Measurements from ENCODE around the gene PKD1L1.
"Not testable (repeated sequence)": the region's sequence is repeated elsewhere in the genome, so short reads cannot be mapped to it uniquely, and the experiment has no call there.

The PKD1L1 gene

GRCh38 chr7:47937065-47937687, 11.1 kb downstream of the PKD1L1 start:
- DNase-seq (ENCODE audit: low spot score), result no peak

GRCh38 chr7:47936323-47936722, 11.9 kb downstream of the PKD1L1 start:
- no peak for DNase-seq (ENCODE audit: low spot score)

DNA sequence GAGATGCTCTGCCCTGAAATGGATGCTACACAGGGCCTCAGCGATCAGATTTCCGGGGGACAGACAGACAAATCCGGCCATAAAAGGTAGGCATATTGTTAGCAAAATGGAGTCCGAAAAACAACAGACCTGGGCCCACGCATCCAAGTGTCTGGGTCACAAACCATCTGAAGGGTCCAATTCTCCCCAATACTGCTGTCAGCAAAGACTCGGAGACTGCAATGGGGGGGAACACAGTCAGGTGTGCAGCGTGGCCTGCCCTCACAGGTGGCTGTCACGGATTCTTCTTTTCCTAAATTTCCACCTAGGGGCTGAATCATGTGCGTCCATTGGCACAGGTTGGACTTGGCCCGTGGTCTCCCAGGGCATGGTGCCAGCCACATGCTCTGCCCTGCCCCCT, 12.9 kb downstream of the PKD1L1 start:
- DNase-seq (ENCODE audit: low spot score), result no peak

DNA sequence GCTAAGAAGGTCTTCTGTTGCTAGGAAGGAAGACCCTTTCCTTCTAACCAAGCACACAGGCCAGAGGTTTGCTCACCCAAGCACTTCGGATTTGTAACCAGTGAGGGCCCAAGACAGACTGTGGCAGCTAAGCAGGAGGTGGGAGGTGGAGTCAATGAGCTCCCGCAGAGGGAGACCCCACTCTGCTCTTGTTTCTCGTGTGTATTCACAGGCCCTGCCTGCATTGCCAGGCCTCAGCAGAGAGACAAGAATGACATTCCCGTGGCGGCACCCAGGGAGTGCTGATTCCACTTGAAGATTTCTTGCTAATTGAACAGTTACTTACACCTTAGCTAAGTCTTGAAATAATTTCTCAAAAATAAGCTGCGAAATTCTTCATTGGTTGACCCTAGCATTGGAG, 13.4 kb downstream of the PKD1L1 start:
- no peak for DNase-seq (ENCODE audit: low spot score)

DNA sequence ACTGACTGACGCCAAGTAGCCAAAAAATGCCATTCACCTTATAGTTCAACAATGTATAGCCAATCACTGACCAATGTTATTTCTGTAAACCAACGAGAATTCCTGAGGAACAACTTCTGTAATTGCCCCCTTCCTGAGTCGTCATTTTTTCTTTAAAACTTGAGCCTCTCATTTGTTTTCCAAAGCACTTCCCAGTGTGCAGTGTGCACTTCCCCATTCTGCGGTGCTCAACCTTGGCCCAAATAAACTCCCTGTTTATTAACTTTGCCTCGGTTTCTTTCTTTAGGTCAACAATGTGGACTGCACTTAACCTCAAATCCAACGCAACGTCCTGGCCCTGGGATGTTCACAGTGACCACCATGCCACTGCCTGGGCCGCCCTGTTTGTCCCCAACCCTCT, 15.1 kb downstream of the PKD1L1 start:
- no peak for DNase-seq (ENCODE audit: low spot score)

DNA sequence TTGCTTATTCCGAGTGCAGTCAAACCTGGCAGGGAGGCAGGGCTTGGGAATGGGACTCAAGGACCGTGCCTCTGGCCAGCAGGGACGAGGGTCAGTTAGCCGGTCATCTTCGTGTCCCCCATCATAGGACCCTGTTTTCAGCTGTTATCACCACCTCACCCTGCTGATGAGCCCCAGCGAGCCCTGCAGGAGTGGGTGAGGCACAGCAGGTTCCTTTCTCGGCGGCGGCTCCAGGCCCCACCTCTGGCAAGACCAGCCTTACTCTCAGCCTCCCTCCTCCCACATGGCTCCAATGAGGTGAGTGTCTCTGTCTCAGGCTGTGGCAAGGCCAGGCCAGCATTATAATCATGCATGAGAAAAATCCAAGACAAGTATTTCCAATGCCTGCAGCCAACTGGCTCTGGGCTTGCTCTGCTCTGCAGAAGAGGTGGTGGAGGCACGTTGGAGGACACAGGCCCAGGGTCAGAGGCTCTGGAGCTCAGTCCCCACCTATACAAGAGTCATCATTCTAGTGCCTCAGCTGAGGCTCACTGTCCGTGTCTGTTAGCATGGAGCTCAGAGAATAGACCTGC, 15.7 kb downstream of the PKD1L1 start:
- no peak for DNase-seq (ENCODE audit: low spot score)

DNA sequence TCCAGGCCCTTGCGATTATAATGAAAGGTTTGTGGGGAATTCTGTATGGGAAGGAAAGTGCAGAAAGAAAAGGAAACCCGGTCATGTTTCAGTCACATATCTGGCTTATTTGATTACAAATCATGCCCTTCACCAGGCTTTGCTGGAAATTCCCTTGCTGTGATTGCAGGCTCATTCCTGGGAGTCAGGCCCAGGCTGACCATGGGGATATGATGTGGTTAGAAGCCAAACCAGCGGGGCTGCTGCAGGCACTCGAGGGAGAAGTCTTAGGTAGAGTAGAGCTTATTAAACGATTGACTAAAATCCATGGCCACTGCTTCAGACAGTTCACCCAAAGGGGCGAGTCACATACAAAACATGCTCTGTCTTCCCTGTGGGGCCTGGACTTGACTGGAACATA, 16.2 kb downstream of the PKD1L1 start:
- DNase-seq (ENCODE audit: low spot score), result no peak

GRCh38 chr7:47931005-47932004, 17.0 kb downstream of the PKD1L1 start:
- DNase-seq (ENCODE audit: low spot score), result no peak

DNA sequence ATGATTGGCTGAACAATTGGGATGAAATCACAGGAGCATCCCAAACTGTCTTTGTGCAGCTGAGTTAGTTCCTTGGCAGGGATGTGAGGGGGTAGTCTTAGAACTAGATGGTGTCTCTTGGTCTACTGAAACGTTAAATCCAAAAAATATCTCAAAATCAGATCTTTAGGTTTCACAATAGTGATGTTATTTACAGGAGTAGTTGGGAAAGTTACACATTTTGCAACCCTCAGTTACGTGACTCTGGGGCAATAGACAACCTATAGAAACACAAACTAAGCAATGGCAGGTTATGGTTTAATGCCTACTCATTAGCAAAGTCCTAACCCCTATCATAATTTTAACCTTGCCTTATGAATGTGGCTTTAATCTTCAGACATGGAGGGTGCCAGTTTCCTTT, 24.0 kb downstream of the PKD1L1 start:
- no peak for DNase-seq (ENCODE audit: low spot score)

- not testable (repeated sequence) for DNase-seq (ENCODE audit: low spot score)
These were observed 25.0 kb downstream of the PKD1L1 start for GRCh38 chr7:47923081-47923875.

DNA sequence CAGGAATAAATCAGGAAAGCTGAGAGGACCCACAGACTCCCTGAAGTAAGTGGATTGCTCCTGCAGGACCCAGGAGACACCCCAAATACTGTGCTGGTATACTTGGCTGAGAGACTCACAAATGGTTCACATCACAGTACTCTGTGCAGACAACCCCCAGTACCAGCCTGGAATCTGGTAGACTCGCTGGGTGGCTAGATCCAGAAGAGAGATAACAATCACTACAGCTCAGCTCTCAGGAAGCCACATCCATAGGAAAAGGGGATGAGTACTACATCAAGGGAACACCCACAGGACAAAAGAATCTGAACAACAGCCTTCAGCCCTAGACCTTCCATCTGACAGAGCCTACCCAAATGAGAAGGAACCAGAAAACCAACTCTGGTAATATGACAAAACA, 31.8 kb downstream of the PKD1L1 start:
- DNase-seq (ENCODE audit: low spot score), result not testable (repeated sequence)

GRCh38 chr7:47915616-47915976, 32.7 kb downstream of the PKD1L1 start:
- no peak for DNase-seq (ENCODE audit: low spot score)

- no peak for DNase-seq (ENCODE audit: low spot score)
These were observed 33.3 kb downstream of the PKD1L1 start for GRCh38 chr7:47914717-47915615.

GRCh38 chr7:47912332-47912731, 35.9 kb downstream of the PKD1L1 start:
- no peak for DNase-seq (ENCODE audit: low spot score)

- DNase-seq (ENCODE audit: low spot score), result no peak
These were observed 39.5 kb downstream of the PKD1L1 start for GRCh38 chr7:47908720-47909119.

DNA sequence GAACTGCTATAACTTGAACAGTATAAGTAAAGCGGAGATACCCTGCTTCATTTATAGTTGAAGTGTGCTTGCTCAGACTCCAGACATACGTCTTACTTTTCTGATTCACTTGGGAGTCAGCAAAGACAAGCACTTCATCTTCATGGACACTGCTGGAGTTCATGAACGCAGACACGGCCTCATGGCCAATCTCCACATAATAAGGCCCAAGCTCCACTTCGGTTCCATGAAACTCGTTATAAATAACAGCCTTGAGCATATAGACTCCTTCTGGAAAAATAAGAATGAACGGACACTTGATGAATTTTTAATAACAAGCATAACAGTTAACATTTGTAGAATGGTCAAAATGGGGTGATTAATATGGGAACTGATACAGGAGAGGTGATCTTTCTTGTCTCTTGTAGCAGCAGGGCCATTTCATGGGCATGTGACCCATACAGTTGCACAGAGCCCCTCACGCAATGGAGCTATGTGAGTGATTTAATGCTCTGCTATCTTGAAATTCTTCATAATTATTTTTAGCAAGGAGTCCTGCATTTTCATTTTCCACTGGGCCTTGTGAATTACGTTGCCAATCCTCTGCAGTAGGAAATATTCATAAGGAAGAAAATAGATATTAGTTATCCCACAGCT, 40.2 kb downstream of the PKD1L1 start:
- no peak for DNase-seq (ENCODE audit: low spot score)

DNA sequence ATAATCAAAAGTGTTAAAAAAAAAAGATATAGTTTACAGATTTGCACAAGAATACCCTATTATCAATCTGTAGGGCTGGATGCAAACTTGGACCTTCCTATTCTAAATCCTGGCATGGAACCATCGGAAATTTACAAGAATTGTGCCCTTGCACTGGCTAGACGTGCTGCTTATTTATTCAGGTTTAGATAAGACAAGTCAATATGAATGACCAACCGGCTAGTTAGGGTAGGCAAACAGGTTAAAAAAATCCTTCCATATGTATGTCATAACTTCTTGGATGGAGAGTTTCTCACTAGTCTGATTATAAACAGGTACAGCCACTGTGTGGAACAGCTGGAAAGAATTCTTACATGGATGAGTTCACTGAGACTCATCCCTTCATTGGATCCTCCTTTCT, 41.4 kb downstream of the PKD1L1 start:
- no peak for DNase-seq (ENCODE audit: low spot score)

GRCh38 chr7:47905076-47905920, 43.0 kb downstream of the PKD1L1 start:
- DNase-seq (ENCODE audit: low spot score), result no peak

DNA sequence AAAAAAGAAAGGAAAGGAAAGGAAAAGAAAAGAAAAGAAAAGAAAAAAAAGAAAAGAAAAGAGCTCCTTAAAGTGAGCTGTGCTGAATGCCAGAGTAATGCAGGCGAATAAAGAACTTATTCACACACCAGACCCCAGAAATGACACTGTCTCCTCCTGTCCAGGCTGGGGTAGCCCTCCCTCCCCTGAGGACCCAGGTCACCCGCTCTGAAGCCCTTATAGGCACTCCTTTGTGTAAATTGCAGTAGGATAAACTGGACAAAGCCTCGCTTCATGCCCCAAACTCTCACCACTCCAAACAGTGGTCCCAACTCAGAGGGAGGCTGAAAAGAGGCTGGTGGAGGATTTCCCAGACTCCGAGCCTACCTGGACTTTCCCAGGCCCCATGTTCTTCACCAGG, 46.3 kb downstream of the PKD1L1 start:
- no peak for DNase-seq (ENCODE audit: low spot score)

DNA sequence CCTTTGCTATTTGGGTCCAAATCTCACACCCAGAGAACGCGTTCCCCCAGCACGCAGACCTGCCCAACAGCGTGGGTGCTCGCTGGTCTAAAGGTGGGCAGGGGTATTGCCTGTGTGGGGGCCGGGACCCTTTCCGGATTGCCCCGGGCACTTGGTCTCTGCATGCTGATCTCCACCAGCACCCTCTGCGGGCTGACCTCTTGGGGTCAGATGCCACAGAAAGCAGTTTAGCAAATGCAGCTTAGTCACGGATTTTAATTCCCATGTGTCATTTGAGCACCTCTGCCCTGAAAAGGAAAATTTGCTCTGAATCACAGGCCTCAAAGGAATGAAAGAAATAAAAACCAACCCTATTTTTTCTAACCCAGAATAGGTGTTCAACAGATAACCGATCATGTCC, 46.7 kb downstream of the PKD1L1 start:
- peak; percentile 15 for DNase-seq (ENCODE audit: low spot score)

Data from RKO (cell line).